ENCODE results near the gene COG8.

COG8 gene

DNA sequence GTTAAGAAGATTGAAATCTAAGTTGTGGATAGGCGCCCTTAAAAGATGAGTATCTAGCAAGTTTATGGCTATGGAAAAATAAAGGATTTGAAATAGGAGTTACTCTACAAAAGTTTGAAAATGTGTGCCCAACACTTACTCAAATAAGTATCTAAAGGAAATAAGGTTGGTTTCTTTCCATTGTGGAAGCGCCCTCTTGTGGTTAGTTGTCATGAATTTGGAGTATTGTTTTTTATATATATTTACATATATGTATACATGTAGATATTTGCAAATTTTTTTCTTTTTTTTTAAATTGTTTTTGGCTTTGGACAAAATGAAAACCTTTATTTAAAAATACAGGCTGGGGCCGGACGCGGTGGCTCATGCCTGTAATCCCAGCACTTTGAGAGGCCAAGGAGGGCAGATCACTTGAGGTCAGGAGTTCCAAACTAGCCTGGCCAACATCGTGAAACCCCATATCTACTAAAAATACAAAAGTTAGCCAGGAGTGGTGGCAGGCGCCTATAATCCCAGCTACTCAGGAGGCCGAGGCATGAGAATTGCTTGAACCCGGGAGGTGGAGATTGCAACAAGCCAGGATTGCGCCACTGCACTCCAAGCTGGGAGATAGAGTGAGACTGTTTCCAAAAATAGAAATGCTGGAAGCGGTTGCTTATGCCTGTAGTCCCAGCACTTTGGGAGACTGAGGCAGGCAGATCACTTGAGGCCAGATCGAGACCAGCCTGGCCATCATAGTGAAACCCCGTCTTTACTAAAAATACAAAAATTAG, 52.2 kb downstream of the COG8 start:
- no peak for DNase-seq (ENCODE audit: low read depth, low spot score)

- DNase-seq (ENCODE audit: low read depth, low spot score): no peak
These were observed 54.1 kb downstream of the COG8 start for GRCh38 chr16:69285240-69285639.

DNA sequence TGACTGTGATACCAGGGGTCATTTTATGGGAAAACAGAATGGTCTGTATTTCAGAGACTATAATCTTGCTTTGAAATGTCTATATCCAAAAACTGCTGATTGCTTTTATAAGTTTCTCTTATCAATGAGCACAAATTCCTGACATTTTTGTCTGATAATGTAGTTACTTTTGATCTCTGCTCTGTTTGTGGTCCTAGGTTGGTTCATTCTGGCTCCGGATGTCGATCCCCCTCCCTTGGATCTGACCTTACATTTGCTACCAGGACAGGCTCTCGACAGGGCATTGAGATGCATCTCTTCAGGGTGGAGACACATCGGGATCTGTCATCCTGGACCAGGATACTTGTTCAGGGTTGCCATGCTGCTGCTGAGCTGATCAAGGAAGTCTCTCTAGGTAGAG, 55.5 kb downstream of the COG8 start:
- DNase-seq (ENCODE audit: low read depth, low spot score): no peak

DNA sequence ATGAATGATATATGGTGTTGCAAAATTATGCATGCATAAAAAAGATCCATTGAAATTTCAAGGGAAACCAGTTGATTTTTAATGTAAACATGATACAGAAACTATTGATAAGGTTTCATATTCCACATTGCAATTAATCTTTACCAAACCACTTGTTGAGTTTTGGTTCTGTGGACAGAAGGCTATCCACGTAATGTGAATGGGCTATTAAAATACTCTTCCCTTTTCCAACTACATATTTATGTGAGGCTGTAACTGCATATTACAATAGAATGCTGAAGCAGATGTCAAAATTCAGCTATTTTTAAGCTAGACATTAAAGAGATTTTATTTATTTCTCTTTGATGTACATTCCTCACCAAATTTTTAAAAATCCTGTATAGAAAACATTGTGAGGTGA, 62.0 kb downstream of the COG8 start:
- no peak for DNase-seq (ENCODE audit: low read depth, low spot score)
